Measurements from ENCODE around the gene CLC.

GRCh38 chr19:39696387-39696786 is 41.4 kb downstream of the CLC start:
- TF ChIP-seq POLR2A (IDR thresholded peaks at IDR 0.05): no peak
- TF ChIP-seq, protein P1, sequence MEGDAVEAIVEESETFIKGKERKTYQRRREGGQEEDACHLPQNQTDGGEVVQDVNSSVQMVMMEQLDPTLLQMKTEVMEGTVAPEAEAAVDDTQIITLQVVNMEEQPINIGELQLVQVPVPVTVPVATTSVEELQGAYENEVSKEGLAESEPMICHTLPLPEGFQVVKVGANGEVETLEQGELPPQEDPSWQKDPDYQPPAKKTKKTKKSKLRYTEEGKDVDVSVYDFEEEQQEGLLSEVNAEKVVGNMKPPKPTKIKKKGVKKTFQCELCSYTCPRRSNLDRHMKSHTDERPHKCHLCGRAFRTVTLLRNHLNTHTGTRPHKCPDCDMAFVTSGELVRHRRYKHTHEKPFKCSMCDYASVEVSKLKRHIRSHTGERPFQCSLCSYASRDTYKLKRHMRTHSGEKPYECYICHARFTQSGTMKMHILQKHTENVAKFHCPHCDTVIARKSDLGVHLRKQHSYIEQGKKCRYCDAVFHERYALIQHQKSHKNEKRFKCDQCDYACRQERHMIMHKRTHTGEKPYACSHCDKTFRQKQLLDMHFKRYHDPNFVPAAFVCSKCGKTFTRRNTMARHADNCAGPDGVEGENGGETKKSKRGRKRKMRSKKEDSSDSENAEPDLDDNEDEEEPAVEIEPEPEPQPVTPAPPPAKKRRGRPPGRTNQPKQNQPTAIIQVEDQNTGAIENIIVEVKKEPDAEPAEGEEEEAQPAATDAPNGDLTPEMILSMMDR (IDR thresholded peaks at IDR 0.05): no peak
